Motor neuron (in vitro differentiated cells): ENCODE measurements around the gene PLD5. TPM values are rescaled to one million over a fixed set of nuclear protein-coding genes. Genes with fewer than 3 reads are reported as not detected.
"Not testable (repeated sequence)": the region's sequence is repeated elsewhere in the genome, so short reads cannot be mapped to it uniquely, and the experiment has no call there.

Source experiments
- ATAC-seq, 8 experiments: fragments of 200-7000 bp; cut with Tn5 transposase; replicated peaks in 6 of 8; 2 replicates each; pipeline ENCODE4 v1.8.0; 2021; ENCODE audit warnings: mild to moderate bottlenecking in 8 of 8, moderate library complexity in 8 of 8
- H3K27ac ChIP-seq, 2 donors: fragments of 250-450 bp; sonication (Bioruptor Pico); 2 replicates each; pipeline ENCODE4 v1.9.0; 2021; ENCODE audit warnings: antibody characterized with exemption in 2 of 2, mild to moderate bottlenecking in 2 of 2, moderate library complexity in 1 of 2
- H3K4me1 ChIP-seq, 2 donors: fragments of 250-450 bp; sonication (Bioruptor Pico); replicated peaks in 1 of 2; 2 replicates each; pipeline ENCODE4 v1.6.1; 2021; ENCODE audit warnings: antibody characterized with exemption in 2 of 2, mild to moderate bottlenecking in 2 of 2, moderate library complexity in 1 of 2
- H3K4me3 ChIP-seq, 5 donors: fragments of 250-450 bp; sonication (Bioruptor Pico); 2 replicates each; pipeline ENCODE4 v1.9.0; 2021; ENCODE audit warnings: antibody characterized with exemption in 5 of 5, mild to moderate bottlenecking in 5 of 5, moderate library complexity in 4 of 5
- WGBS, 10 experiments: fragments of 450-650 bp; shearing (Covaris generic); methylation state at CpG; one replicate each; pipeline ENCODE4 v1.0.0; 2022; 5-methylcytosine and 5-hydroxymethylcytosine counted together
- in situ Hi-C, 9 experiments: fragments of 400-800 bp; cut with MboI; loops; one replicate each; pipeline ENCODE4 v1.15.0; 2021; ENCODE audit warnings: low sequenced_read_pairs in 9 of 9, low pct_unique_long_range_greater_than_20kb in 2 of 9; ENCODE audit not compliant: unreplicated experiment in 9 of 9
- total RNA-seq, 8 experiments: library from RNA; unstranded; fragments of 300-600 nt; gene quantifications; 2 replicates each; pipeline versions ENCODE4 v1.2.3 to v1.2.4, GENCODE V29; 2022

The PLD5 gene
- total RNA-seq, 8 experiments from 2014 or later, result 0.05 to 8.1 (median 1.5) TPM

- no peak overlapping the region for H3K27ac ChIP-seq
- in situ Hi-C loops, result no loop called here
- WGBS, 10 experiments, result 64 to 100% (median 92%) methylated on average over 1 to 2 of the region's 2 CpGs; no CpG with 5 or more reads in 2 of the 10 experiments
- peak in 1 of 8 experiments; percentile 25 for ATAC-seq
- no peak overlapping the region for H3K4me3 ChIP-seq
- H3K4me1 ChIP-seq, result peaks cover 14 to 18% of the 10 kb centered on the region in 2 donors
Observed at GRCh38 chr1:242189591-242189990, 334.9 kb downstream of the PLD5 start.

GRCh38 chr1:242187816-242188215, 336.7 kb downstream of the PLD5 start:
- Histone ChIP-seq H3K4me1 (peaks cover 14 to 24% of the 10 kb centered on the region in 2 donors), H3K4me3 (no peak overlapping the region), H3K27ac (no peak overlapping the region)
- 16 to 97% (median 71%) methylated on average over 4 to 5 of the region's 5 CpGs for WGBS, 10 experiments
- in situ Hi-C loops, result no loop called here
- ATAC-seq, result peak in 1 of 8 experiments; percentile 27

GRCh38 chr1:242187171-242187570, 337.3 kb downstream of the PLD5 start:
- peak in 1 of 8 experiments; percentile 41 for ATAC-seq
- peaks cover 14 to 24% of the 10 kb centered on the region in 2 donors for H3K4me1 ChIP-seq
- H3K4me3 ChIP-seq, result no peak overlapping the region
- 0 to 100% (median 79%) methylated on average over 1 of the region's 1 CpG; no CpG with 5 or more reads in 4 of the 10 experiments for WGBS, 10 experiments
- in situ Hi-C loops, result no loop called here
- no peak overlapping the region for H3K27ac ChIP-seq

- Histone ChIP-seq H3K4me1 (peaks cover 14 to 22% of the 10 kb centered on the region in 2 donors), H3K27ac (no peak overlapping the region), H3K4me3 (no peak overlapping the region)
- WGBS, 10 experiments, result 38 to 61% (median 51%) methylated on average over 1 to 3 of the region's 3 CpGs; no CpG with 5 or more reads in 1 of the 10 experiments
- in situ Hi-C loops, result no loop called here
- peak in 5 of 8 experiments; percentile 82 to 99 (median 98) for ATAC-seq
Observed at GRCh38 chr1:242185731-242186130, 338.8 kb downstream of the PLD5 start.

- 15 to 83% (median 61%) methylated on average over 1 to 4 of the region's 4 CpGs; no CpG with 5 or more reads in 1 of the 10 experiments for WGBS, 10 experiments
- Histone ChIP-seq H3K4me3 (no peak overlapping the region), H3K4me1 (peaks cover 14 to 21% of the 10 kb centered on the region in 2 donors), H3K27ac (no peak overlapping the region)
- peak in 3 of 8 experiments; percentile 6 to 49 (median 36) for ATAC-seq
- in situ Hi-C loops, result no loop called here
Observed at GRCh38 chr1:242184955-242185354, 339.5 kb downstream of the PLD5 start.

GRCh38 chr1:242179767-242180166, 344.7 kb downstream of the PLD5 start:
- ATAC-seq, in situ Hi-C loops, H3K4me3 ChIP-seq: not testable (repeated sequence)

GRCh38 chr1:242178924-242179708, 345.4 kb downstream of the PLD5 start:
- Histone ChIP-seq H3K4me3 (no peak overlapping the region), H3K4me1 (peaks cover 12 to 18% of the 10 kb centered on the region in 2 donors), H3K27ac (no peak overlapping the region)
- peak in 2 of 8 experiments; percentile 26 to 44 for ATAC-seq
- in situ Hi-C loops, result no loop called here
- WGBS, 10 experiments, result 0 to 90% (median 28%) methylated on average over 1 to 8 of the region's 8 CpGs; no CpG with 5 or more reads in 1 of the 10 experiments

More at GRCh38 chr1:242179767-242180166, 344.7 kb downstream of the PLD5 start:
- not testable (repeated sequence) for H3K27ac ChIP-seq
- peaks cover 14 to 24% of the 10 kb centered on the region in 2 donors for H3K4me1 ChIP-seq
- WGBS, 10 experiments, result 10 to 100% (median 50%) methylated on average over 1 to 5 of the region's 5 CpGs; no CpG with 5 or more reads in 3 of the 10 experiments

- in situ Hi-C loops, result no loop called here
- no peak overlapping the region for H3K27ac ChIP-seq
- WGBS, 10 experiments, result 0 to 68% (median 50%) methylated on average over 1 to 2 of the region's 2 CpGs; no CpG with 5 or more reads in 2 of the 10 experiments
- H3K4me1 ChIP-seq, result peaks cover 12 to 17% of the 10 kb centered on the region in 2 donors
- ATAC-seq, result peak in 1 of 8 experiments; percentile 25
- H3K4me3 ChIP-seq, result no peak overlapping the region
Observed at GRCh38 chr1:242178436-242178835, 346.1 kb downstream of the PLD5 start.

GRCh38 chr1:242162140-242162539, 362.4 kb downstream of the PLD5 start:
- peak in 5 of 8 experiments; percentile 45 to 74 (median 68) for ATAC-seq
- Histone ChIP-seq H3K4me1 (peaks cover 14 to 24% of the 10 kb centered on the region in 2 donors), H3K27ac (no peak overlapping the region), H3K4me3 (no peak overlapping the region)
- 0 to 33% (median 24%) methylated on average over 2 to 3 of the region's 3 CpGs; no CpG with 5 or more reads in 1 of the 10 experiments for WGBS, 10 experiments
- in situ Hi-C loops, result no loop called here

- peak in 4 of 8 experiments; percentile 23 to 81 (median 38) for ATAC-seq
Observed at GRCh38 chr1:242147096-242147976, 377.2 kb downstream of the PLD5 start.

GRCh38 chr1:242146652-242147051, 377.8 kb downstream of the PLD5 start:
- in situ Hi-C loops, result no loop called here
- Histone ChIP-seq H3K4me1 (peaks cover 0 to 4% of the 10 kb centered on the region in 2 donors), H3K4me3 (no peak overlapping the region), H3K27ac (no peak overlapping the region)
- peak in 1 of 8 experiments; percentile 34 for ATAC-seq
- WGBS, 10 experiments, result 9 to 61% (median 16%) methylated on average over 2 to 3 of the region's 3 CpGs

More at GRCh38 chr1:242147096-242147976, 377.2 kb downstream of the PLD5 start:
- Histone ChIP-seq H3K4me1 (peaks cover 0 to 4% of the 10 kb centered on the region in 2 donors), H3K4me3 (no peak overlapping the region), H3K27ac (no peak overlapping the region)
- in situ Hi-C loops, result no loop called here
- WGBS, 10 experiments, result 0 to 71% (median 36%) methylated on average over 1 to 4 of the region's 4 CpGs

GRCh38 chr1:242140836-242141235, 383.7 kb downstream of the PLD5 start:
- in situ Hi-C loops, result no loop called here
- Histone ChIP-seq H3K4me3 (no peak overlapping the region), H3K4me1 (no peaks in the 10 kb centered on the region), H3K27ac (no peak overlapping the region)
- 0 to 100% (median 89%) methylated on average over 1 of the region's 1 CpG; no CpG with 5 or more reads in 7 of the 10 experiments for WGBS, 10 experiments
- ATAC-seq, result no peak
